GM12878 (cell line): ENCODE measurements around the gene CFAP52. TPM values are rescaled to one million over a fixed set of nuclear protein-coding genes. Genes with fewer than 3 reads are reported as not detected.

Experiments
- ATAC-seq: fragments of 200-7000 bp; cut with Tn5 transposase; 3 replicates; pipeline ENCODE4 v1.9.1; 2020; ENCODE audit warnings: mild to moderate bottlenecking, moderate library complexity
- BruUV-seq: library from RNA; stranded (reverse); fragments of 400-500 nt; replicated peaks from 2 replicates; lab custom pipeline; 2021; lab: Mats Ljungman, UMichigan
- CTCF ChIA-PET: fragments of 300-600 bp; sonication (Branson Sonifier 250); formaldehyde crosslinking; extraction: SDS; loops from one replicate; lab custom pipeline; 2021; ENCODE audit warnings: inconsistent platforms; lab: Yijun Ruan, JAX
- POLR2A ChIA-PET: fragments of 350-600 bp; formaldehyde crosslinking; extraction: SDS; loops from one replicate; lab custom pipeline; 2021; ENCODE audit warnings: inconsistent platforms; lab: Charles Lee
- RAD21 ChIA-PET: fragments of 300-600 bp; sonication (Branson Sonifier 250); formaldehyde crosslinking; loops from one replicate; lab custom pipeline; 2023; ENCODE audit warnings: antibody characterized with exemption; ENCODE audit not compliant: unreplicated experiment; lab: Charles Lee
- SMC1A ChIA-PET: fragments of 300-600 bp; sonication (Branson Sonifier 250); formaldehyde crosslinking; loops from one replicate; lab custom pipeline; 2023; ENCODE audit not compliant: unreplicated experiment, uncharacterized antibody; lab: Charles Lee
- DNase-seq: peaks from one replicate; pipeline ENCODE4 v3.0.0-alpha.2; 2011; ENCODE audit warnings: low read depth, low spot score
- FAIRE-seq: peaks from 3 replicates; lab custom pipeline; 2011; peaks lifted over from hg19 to GRCh38; lab: Jason Lieb, UNC
- H2AFZ ChIP-seq: 2 replicates; pipeline ENCODE4 v1.6.0; 2011; ENCODE audit warnings: low read depth, low read length, control low read depth; ENCODE audit not compliant: control insufficient read depth
- H3K27ac ChIP-seq: 2 replicates; pipeline ENCODE4 v1.5.1; 2011; ENCODE audit warnings: control low read depth; ENCODE audit not compliant: control insufficient read depth, insufficient read depth
- H3K27me3 ChIP-seq, 2 experiments: replicated peaks in 1 of 2; 2 replicates each; pipeline versions ENCODE4 v1.6.0 to v1.6.1; 2011; ENCODE audit warnings: low read length in 1 of 2; ENCODE audit not compliant: control insufficient read depth in 2 of 2, insufficient read depth in 2 of 2
- H3K36me3 ChIP-seq, 2 experiments: 2 replicates each; pipeline ENCODE4 v1.5.1; 2011; ENCODE audit warnings: low read length in 1 of 2; ENCODE audit not compliant: control insufficient read depth in 2 of 2, insufficient read depth in 2 of 2
- H3K4me1 ChIP-seq: 2 replicates; pipeline ENCODE4 v1.6.1; 2011; ENCODE audit warnings: mild to moderate bottlenecking, low read length, moderate library complexity, mixed read lengths; ENCODE audit not compliant: control insufficient read depth, insufficient read depth
- H3K4me2 ChIP-seq: 2 replicates; pipeline ENCODE4 v1.6.0; 2011; ENCODE audit warnings: control low read depth; ENCODE audit not compliant: control insufficient read depth, insufficient read depth
- H3K4me3 ChIP-seq: fragments of 200-600 bp; sonication (generic); 2 replicates; pipeline ENCODE4 v1.5.1; 2016
- H3K79me2 ChIP-seq: 2 replicates; pipeline ENCODE4 v1.6.0; 2011; ENCODE audit warnings: low read length; ENCODE audit not compliant: control insufficient read depth, insufficient read depth
- H3K9ac ChIP-seq: 2 replicates; pipeline ENCODE4 v1.8.0; 2011; ENCODE audit warnings: low read length, control low read depth, mixed read lengths; ENCODE audit not compliant: control insufficient read depth, insufficient read depth
- H3K9me3 ChIP-seq: replicated peaks from 3 replicates; pipeline ENCODE4 v1.5.1; 2011; ENCODE audit warnings: mild to moderate bottlenecking, low read length; ENCODE audit not compliant: control insufficient read depth, insufficient read depth
- H4K20me1 ChIP-seq: 2 replicates; pipeline ENCODE4 v1.6.0; 2011; ENCODE audit not compliant: control insufficient read depth, insufficient read depth
- ASH2L ChIP-seq: fragments of 300-600, 200-600 bp; sonication (generic); IDR thresholded peaks from 2 replicates; pipeline ENCODE4 v1.6.1; 2017; ENCODE audit warnings: low read depth, mild to moderate bottlenecking, borderline replicate concordance
- BRCA1 ChIP-seq: IDR thresholded peaks from 2 replicates; pipeline ENCODE4 v1.6.1; 2011; ENCODE audit warnings: low read depth, low read length, improper control_type of control experiment
- KLF5 ChIP-seq: fragments of 450-650 bp; IDR thresholded peaks from 2 replicates; pipeline ENCODE4 v1.6.1; 2014; ENCODE audit warnings: mild to moderate bottlenecking; ENCODE audit not compliant: partially characterized antibody
- RAD21 ChIP-seq: IDR thresholded peaks from 2 replicates; pipeline ENCODE4 v1.6.1; 2011; ENCODE audit warnings: mild to moderate bottlenecking, low read depth, low read length, moderate library complexity; ENCODE audit not compliant: insufficient read depth
- RBBP5 ChIP-seq: fragments of 200-600 bp; sonication (generic); conservative IDR thresholded peaks from 2 replicates; pipeline ENCODE4 v1.6.1; 2016
- SMC3 ChIP-seq: IDR thresholded peaks from 2 replicates; pipeline ENCODE4 v1.6.1; 2011; ENCODE audit warnings: low read length, improper control_type of control experiment, borderline replicate concordance
- ZNF217 ChIP-seq: fragments of 450-650 bp; IDR thresholded peaks from 2 replicates; pipeline ENCODE4 v1.6.1; 2017; ENCODE audit warnings: antibody characterized with exemption, mild to moderate bottlenecking
- ZNF622 ChIP-seq: fragments of 450-650 bp; IDR thresholded peaks from 2 replicates; pipeline ENCODE4 v1.6.1; 2017; ENCODE audit warnings: mild to moderate bottlenecking, inconsistent platforms
- ZSCAN29 ChIP-seq: fragments of 450-650 bp; IDR thresholded peaks from 2 replicates; pipeline ENCODE4 v1.6.1; 2017; ENCODE audit warnings: mild to moderate bottlenecking, moderate library complexity
- WGBS: methylation state at CpG from one replicate; pipeline ENCODE4 v1.1.6; 2016; ENCODE audit warnings: low lambda C conversion rate; ENCODE audit not compliant: insufficient replicate concordance, insufficient coverage; ENCODE audit errors: missing lambda C conversion rate; 5-methylcytosine and 5-hydroxymethylcytosine counted together
- in situ Hi-C: fragments of 300-500 bp; cut with MboI; formaldehyde crosslinking; loops from 9 replicates; pipeline ENCODE4 v1.14.3; 2018; ENCODE audit warnings: mixed read lengths
- intact Hi-C: fragments of 100-400 bp; cut with micrococcal nuclease; formaldehyde crosslinking; loops from one replicate; pipeline ENCODE4 v1.14.2; 2022; ENCODE audit not compliant: unreplicated experiment
- polyA plus RNA-seq, 11 experiments: library from polyadenylated mRNA; depleted of rRNA in 4 of 11; unstranded in 6 of 11; stranded (reverse) in 5 of 11; fragments of >200 nt; fragmentation: Nextera tagmentation in 4 of 11; fragmentation: Illumina TruSeq in 1 of 11; extraction: Ambion mirVana in 4 of 11; extraction: Trizol in 1 of 11; gene quantifications; 1 replicate in 1 of 11; 2 replicates in 10 of 11; pipeline versions ENCODE4 v1.2.1 to v1.2.3, GENCODE V29; 2011 to 2016; ENCODE audit warnings: inconsistent platforms in 2 of 11, missing spikeins in 2 of 11, low read depth in 1 of 11
- total RNA-seq, 4 experiments: library from RNA; depleted of rRNA in 3 of 4; stranded (reverse); fragments of >200 nt in 3 of 4; fragmentation: Illumina TruSeq in 1 of 4; extraction: Trizol in 1 of 4; gene quantifications; 2 replicates each; pipeline versions ENCODE4 v1.2.1 to v1.2.3, GENCODE V29; 2013 to 2021
- TF ChIP-seq, protein P1 (sequence below): fragments of 450-650 bp; formaldehyde crosslinking; IDR thresholded peaks from 2 replicates; pipeline ENCODE4 v1.4.0; 2022; ENCODE audit warnings: mild to moderate bottlenecking, moderate library complexity

The CFAP52 gene
- total and polyA plus RNA-seq, 10 of the 15 experiments (the other 5 are each of a cell fraction or from before 2014, with no cell fraction given) = 0.05 to 0.14 TPM; not detected in 8

DNA sequence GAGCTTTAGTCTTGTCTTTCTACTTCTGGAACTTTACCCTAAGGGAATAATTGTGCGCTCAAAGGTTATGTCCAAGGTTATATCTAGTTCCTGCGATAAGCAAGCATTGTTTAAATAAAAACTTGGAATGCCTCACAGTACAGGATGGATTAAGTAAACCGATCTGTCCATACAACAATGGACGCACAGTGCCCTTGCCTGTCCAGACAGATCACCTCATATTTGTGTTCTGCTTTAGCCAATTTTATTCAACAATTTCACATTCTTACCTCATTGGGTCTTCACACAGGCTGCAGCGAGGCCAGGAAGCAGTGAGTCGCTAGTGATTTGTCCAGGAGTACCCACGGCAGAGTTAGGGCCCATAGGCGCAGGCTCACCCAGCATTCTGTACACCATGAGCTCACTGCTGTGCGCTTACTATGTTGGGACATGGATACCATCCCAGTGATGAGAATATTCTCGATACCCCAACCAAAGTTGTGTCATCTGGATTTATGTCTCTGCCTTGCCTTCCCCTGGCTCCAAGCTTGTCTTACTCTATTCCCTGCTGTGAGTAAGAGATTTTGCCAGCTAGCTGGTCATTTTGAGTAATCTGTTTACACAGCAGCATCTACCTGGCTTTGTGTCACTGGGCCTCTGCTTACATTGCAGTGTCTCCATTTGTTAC is 108.6 kb downstream of the CFAP52 start:
- peaks cover 2% of the 10 kb centered on the region; the same call in 1 of the 3 replicates for H3K9me3 ChIP-seq
- intact Hi-C loops (no loop called here), in situ Hi-C loops (no loop called here)
- no peak for DNase-seq
- BruUV-seq = no TSS peak
- CTCF ChIA-PET = no interaction called here
- no peak overlapping the region for H3K9ac ChIP-seq
- no peaks in the 10 kb centered on the region for H4K20me1 ChIP-seq
- H3K4me3 ChIP-seq = no peak overlapping the region
- TF ChIP-seq ZNF217 (no peak), BRCA1 (no peak), SMC3 (no peak), ZSCAN29 (no peak), ZNF622 (no peak), KLF5 (no peak), RBBP5 (no peak), ASH2L (no peak), RAD21 (no peak)
- TF ChIP-seq, protein P1, sequence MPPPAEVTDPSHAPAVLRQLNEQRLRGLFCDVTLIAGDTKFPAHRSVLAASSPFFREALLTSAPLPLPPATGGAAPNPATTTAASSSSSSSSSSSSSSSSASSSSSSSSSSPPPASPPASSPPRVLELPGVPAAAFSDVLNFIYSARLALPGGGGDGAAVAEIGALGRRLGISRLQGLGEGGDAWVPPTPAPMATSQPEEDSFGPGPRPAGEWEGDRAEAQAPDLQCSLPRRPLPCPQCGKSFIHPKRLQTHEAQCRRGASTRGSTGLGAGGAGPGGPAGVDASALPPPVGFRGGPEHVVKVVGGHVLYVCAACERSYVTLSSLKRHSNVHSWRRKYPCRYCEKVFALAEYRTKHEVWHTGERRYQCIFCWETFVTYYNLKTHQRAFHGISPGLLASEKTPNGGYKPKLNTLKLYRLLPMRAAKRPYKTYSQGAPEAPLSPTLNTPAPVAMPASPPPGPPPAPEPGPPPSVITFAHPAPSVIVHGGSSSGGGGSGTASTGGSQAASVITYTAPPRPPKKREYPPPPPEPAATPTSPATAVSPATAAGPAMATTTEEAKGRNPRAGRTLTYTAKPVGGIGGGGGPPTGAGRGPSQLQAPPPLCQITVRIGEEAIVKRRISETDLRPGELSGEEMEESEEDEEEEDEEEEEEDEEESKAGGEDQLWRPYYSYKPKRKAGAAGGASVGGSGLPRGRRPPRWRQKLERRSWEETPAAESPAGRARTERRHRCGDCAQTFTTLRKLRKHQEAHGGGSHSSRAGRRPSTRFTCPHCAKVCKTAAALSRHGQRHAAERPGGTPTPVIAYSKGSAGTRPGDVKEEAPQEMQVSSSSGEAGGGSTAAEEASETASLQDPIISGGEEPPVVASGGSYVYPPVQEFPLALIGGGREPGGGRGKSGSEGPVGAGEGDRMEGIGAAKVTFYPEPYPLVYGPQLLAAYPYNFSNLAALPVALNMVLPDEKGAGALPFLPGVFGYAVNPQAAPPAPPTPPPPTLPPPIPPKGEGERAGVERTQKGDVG (CRISPR knock-in tag) = no peak
- H3K27ac ChIP-seq = no peak overlapping the region
- WGBS = 41% methylated on average over 10 of the region's 10 CpGs
- RAD21 ChIA-PET = no interaction called here
- H3K79me2 ChIP-seq = no peaks in the 10 kb centered on the region
- SMC1A ChIA-PET = no interaction called here
- FAIRE-seq = no peak
- no peak for ATAC-seq
- H2AFZ ChIP-seq = no peak overlapping the region
- no peaks in the 10 kb centered on the region for H3K4me1 ChIP-seq
- H3K36me3 ChIP-seq = no peaks in the 10 kb centered on the region
- no peaks in the 10 kb centered on the region for H3K27me3 ChIP-seq
- POLR2A ChIA-PET = no interaction called here
- no peak overlapping the region for H3K4me2 ChIP-seq

Other genes starting within 250 kb of the CFAP52 start
- 49.1 and 67.5 TPM in 2 replicates for gene STX8, start 822 bp upstream of the CFAP52 start, total RNA-seq (2014; rRNA removed)
- 66.9 and 68.7 TPM in 2 replicates for gene STX8, start 822 bp upstream of the CFAP52 start, total RNA-seq (2014; rRNA removed; fragmentation: Illumina TruSeq; extraction: Trizol)
- 47.9 and 51.3 TPM in 2 replicates for gene STX8, start 822 bp upstream of the CFAP52 start, total RNA-seq (2021)
- gene STX8, start 822 bp upstream of the CFAP52 start, polyA plus RNA-seq (2011; rRNA removed) = 110 and 123 TPM in 2 replicates
- 49.0 and 54.9 TPM in 2 replicates for gene STX8, start 822 bp upstream of the CFAP52 start, polyA plus RNA-seq (2014; fragmentation: Illumina TruSeq; extraction: Trizol)
- gene STX8, start 822 bp upstream of the CFAP52 start, polyA plus RNA-seq (2014; fragmentation: Nextera tagmentation; extraction: Ambion mirVana) = 100 to 1,000 TPM; 147 to 151 TPM
- 53.9 and 72.5 TPM in 2 replicates for gene STX8, start 822 bp upstream of the CFAP52 start, polyA plus RNA-seq (2014; rRNA removed)
- gene STX8, start 822 bp upstream of the CFAP52 start, polyA plus RNA-seq (2016; fragmentation: Nextera tagmentation; extraction: Ambion mirVana) = 10 to 100 TPM; 73.3 to 73.6 TPM
- gene USP43, start 68.9 kb downstream of the CFAP52 start, total RNA-seq (2014; rRNA removed) = not detected in 2 replicates
- gene USP43, start 68.9 kb downstream of the CFAP52 start, total RNA-seq (2014; rRNA removed; fragmentation: Illumina TruSeq; extraction: Trizol) = not detected in 2 replicates
- gene USP43, start 68.9 kb downstream of the CFAP52 start, total RNA-seq (2021) = not detected in 2 replicates
- 0.68 and 0.94 TPM in 2 replicates for gene USP43, start 68.9 kb downstream of the CFAP52 start, polyA plus RNA-seq (2011; rRNA removed)
- not detected in 2 replicates for gene USP43, start 68.9 kb downstream of the CFAP52 start, polyA plus RNA-seq (2014; fragmentation: Illumina TruSeq; extraction: Trizol)
- gene USP43, start 68.9 kb downstream of the CFAP52 start, polyA plus RNA-seq (2014; fragmentation: Nextera tagmentation; extraction: Ambion mirVana) = not detected
- not detected in 2 replicates for gene USP43, start 68.9 kb downstream of the CFAP52 start, polyA plus RNA-seq (2014; rRNA removed)
- not detected for gene USP43, start 68.9 kb downstream of the CFAP52 start, polyA plus RNA-seq (2016; fragmentation: Nextera tagmentation; extraction: Ambion mirVana)
- not detected in 2 replicates for gene DHRS7C, start 214.9 kb downstream of the CFAP52 start, total RNA-seq (2014; rRNA removed)
- not detected in 2 replicates for gene DHRS7C, start 214.9 kb downstream of the CFAP52 start, total RNA-seq (2014; rRNA removed; fragmentation: Illumina TruSeq; extraction: Trizol)
- not detected in 2 replicates for gene DHRS7C, start 214.9 kb downstream of the CFAP52 start, total RNA-seq (2021)
- not detected in 2 replicates for gene DHRS7C, start 214.9 kb downstream of the CFAP52 start, polyA plus RNA-seq (2011; rRNA removed)
- gene DHRS7C, start 214.9 kb downstream of the CFAP52 start, polyA plus RNA-seq (2014; fragmentation: Illumina TruSeq; extraction: Trizol) = not detected in 2 replicates
- gene DHRS7C, start 214.9 kb downstream of the CFAP52 start, polyA plus RNA-seq (2014; fragmentation: Nextera tagmentation; extraction: Ambion mirVana) = not detected
- gene DHRS7C, start 214.9 kb downstream of the CFAP52 start, polyA plus RNA-seq (2014; rRNA removed) = not detected in 2 replicates
- gene DHRS7C, start 214.9 kb downstream of the CFAP52 start, polyA plus RNA-seq (2016; fragmentation: Nextera tagmentation; extraction: Ambion mirVana) = not detected
- not detected in 2 replicates for gene GSG1L2, start 245.4 kb downstream of the CFAP52 start, total RNA-seq (2014; rRNA removed)
- gene GSG1L2, start 245.4 kb downstream of the CFAP52 start, total RNA-seq (2014; rRNA removed; fragmentation: Illumina TruSeq; extraction: Trizol) = not detected in 2 replicates
- gene GSG1L2, start 245.4 kb downstream of the CFAP52 start, total RNA-seq (2021) = not detected in 2 replicates
- not detected in 2 replicates for gene GSG1L2, start 245.4 kb downstream of the CFAP52 start, polyA plus RNA-seq (2011; rRNA removed)
- gene GSG1L2, start 245.4 kb downstream of the CFAP52 start, polyA plus RNA-seq (2014; fragmentation: Illumina TruSeq; extraction: Trizol) = not detected in 2 replicates
- gene GSG1L2, start 245.4 kb downstream of the CFAP52 start, polyA plus RNA-seq (2014; fragmentation: Nextera tagmentation; extraction: Ambion mirVana) = not detected
- gene GSG1L2, start 245.4 kb downstream of the CFAP52 start, polyA plus RNA-seq (2014; rRNA removed) = not detected in 2 replicates
- not detected for gene GSG1L2, start 245.4 kb downstream of the CFAP52 start, polyA plus RNA-seq (2016; fragmentation: Nextera tagmentation; extraction: Ambion mirVana)
- gene GLP2R, start 249.3 kb downstream of the CFAP52 start, total RNA-seq (2014; rRNA removed) = not detected in 2 replicates
- gene GLP2R, start 249.3 kb downstream of the CFAP52 start, total RNA-seq (2014; rRNA removed; fragmentation: Illumina TruSeq; extraction: Trizol) = not detected in 2 replicates
- gene GLP2R, start 249.3 kb downstream of the CFAP52 start, total RNA-seq (2021) = not detected in 2 replicates
- gene GLP2R, start 249.3 kb downstream of the CFAP52 start, polyA plus RNA-seq (2011; rRNA removed) = 0.04 TPM in 1 of 2 replicates, not detected in the other
- gene GLP2R, start 249.3 kb downstream of the CFAP52 start, polyA plus RNA-seq (2014; fragmentation: Illumina TruSeq; extraction: Trizol) = not detected in 2 replicates
- not detected for gene GLP2R, start 249.3 kb downstream of the CFAP52 start, polyA plus RNA-seq (2014; fragmentation: Nextera tagmentation; extraction: Ambion mirVana)
- gene GLP2R, start 249.3 kb downstream of the CFAP52 start, polyA plus RNA-seq (2014; rRNA removed) = not detected in 2 replicates
- gene GLP2R, start 249.3 kb downstream of the CFAP52 start, polyA plus RNA-seq (2016; fragmentation: Nextera tagmentation; extraction: Ambion mirVana) = not detected